Neural cell (in vitro differentiated cells): ENCODE results near the gene ZNF316. TPM values are rescaled to one million over a fixed set of nuclear protein-coding genes. Genes with fewer than 3 reads are reported as not detected.

Source experiments
- H2AFZ ChIP-seq: fragments of 200-600, 300-800 bp; sonication (generic), shearing (Covaris generic); 2 replicates; pipeline ENCODE4 v1.6.0; 2014; ENCODE audit warnings: low read depth, mild to moderate bottlenecking, antibody characterized with exemption, low read length, moderate library complexity
- H3F3A ChIP-seq: fragments of 200-600 bp; shearing (Covaris generic); 2 replicates; pipeline ENCODE4 v1.6.1; 2016; ENCODE audit warnings: mild to moderate bottlenecking, moderate library complexity, mixed read lengths, antibody characterized with exemption, low read length; ENCODE audit not compliant: insufficient read depth, poor library complexity, severe bottlenecking
- H3K27ac ChIP-seq: fragments of 200-600, 300-800 bp; sonication (generic), shearing (Covaris generic); 2 replicates; pipeline ENCODE4 v1.5.1; 2014; ENCODE audit warnings: mild to moderate bottlenecking, low read length, moderate library complexity
- H3K27me3 ChIP-seq: fragments of 300-800, 200-600 bp; sonication (generic), shearing (Covaris generic); 2 replicates; pipeline ENCODE4 v1.6.0; 2014; ENCODE audit warnings: mild to moderate bottlenecking, low read depth, low read length, moderate library complexity; ENCODE audit not compliant: insufficient read depth
- H3K36me3 ChIP-seq: fragments of 300-800, 200-600 bp; sonication (generic), shearing (Covaris generic); 2 replicates; pipeline ENCODE4 v1.5.1; 2014; ENCODE audit warnings: mild to moderate bottlenecking, antibody characterized with exemption, low read length, moderate library complexity; ENCODE audit not compliant: insufficient read depth
- H3K4me2 ChIP-seq: fragments of 300-800, 200-600 bp; sonication (generic), shearing (Covaris generic); 2 replicates; pipeline ENCODE4 v1.6.0; 2014; ENCODE audit warnings: mild to moderate bottlenecking, low read length
- H3K4me3 ChIP-seq: fragments of 300-800, 200-600 bp; sonication (generic), shearing (Covaris generic); 2 replicates; pipeline ENCODE4 v1.5.1; 2014; ENCODE audit warnings: mild to moderate bottlenecking, low read length, moderate library complexity
- H3K79me2 ChIP-seq: fragments of 200-600 bp; shearing (Covaris generic); replicated peaks from 2 replicates; pipeline ENCODE4 v1.6.0; 2014; ENCODE audit warnings: mild to moderate bottlenecking, low read length, moderate library complexity; ENCODE audit not compliant: insufficient read depth
- H3K9ac ChIP-seq: fragments of 300-800, 200-600 bp; sonication (generic), shearing (Covaris generic); 2 replicates; pipeline ENCODE4 v1.6.1; 2016; ENCODE audit warnings: mild to moderate bottlenecking, low read length, mixed read lengths
- H3K9me2 ChIP-seq: fragments of 200-600 bp; shearing (Covaris generic); 2 replicates; pipeline ENCODE4 v1.6.1; 2016; ENCODE audit warnings: mild to moderate bottlenecking, low read length, mixed read lengths; ENCODE audit not compliant: insufficient read depth
- H3K9me3 ChIP-seq: fragments of 200-600, 300-800 bp; sonication (generic), shearing (Covaris generic); 2 replicates; pipeline ENCODE4 v1.6.1; 2016; ENCODE audit warnings: mild to moderate bottlenecking, mixed run types, low read length, moderate library complexity, mixed read lengths
- H4K20me1 ChIP-seq: fragments of 200-600 bp; shearing (Covaris generic); 2 replicates; pipeline ENCODE4 v1.6.1; 2016; ENCODE audit warnings: mild to moderate bottlenecking, mixed run types; ENCODE audit not compliant: insufficient read depth
- CTCF ChIP-seq: fragments of 450-650 bp; IDR thresholded peaks from 2 replicates; pipeline ENCODE4 v1.5.1; 2014; ENCODE audit warnings: antibody characterized with exemption, mild to moderate bottlenecking, moderate library complexity; ENCODE audit not compliant: poor library complexity, severe bottlenecking
- EP300 ChIP-seq: fragments of 450-650 bp; conservative IDR thresholded peaks from 2 replicates; pipeline ENCODE4 v1.6.1; 2014; ENCODE audit warnings: antibody characterized with exemption, mild to moderate bottlenecking, moderate library complexity; ENCODE audit not compliant: poor library complexity, severe bottlenecking
- EZH2 ChIP-seq: fragments of 200-600, 300-800 bp; shearing (Covaris generic), sonication (generic); IDR thresholded peaks from 2 replicates; pipeline ENCODE4 v1.6.1; 2014; ENCODE audit warnings: antibody characterized with exemption, low read length, borderline replicate concordance, mild to moderate bottlenecking; ENCODE audit not compliant: insufficient read depth, poor library complexity, severe bottlenecking
- MXI1 ChIP-seq: fragments of 450-650 bp; conservative IDR thresholded peaks from 2 replicates; pipeline ENCODE4 v1.6.1; 2014; ENCODE audit warnings: antibody characterized with exemption, mild to moderate bottlenecking; ENCODE audit not compliant: poor library complexity, severe bottlenecking
- POLR2AphosphoS5 ChIP-seq: IDR thresholded peaks from 2 replicates; pipeline ENCODE4 v1.6.1; 2012
- RAD21 ChIP-seq: fragments of 450-650 bp; conservative IDR thresholded peaks from 2 replicates; pipeline ENCODE4 v1.6.1; 2014; ENCODE audit warnings: antibody characterized with exemption, mild to moderate bottlenecking, moderate library complexity
- REST ChIP-seq: IDR thresholded peaks from 2 replicates; pipeline ENCODE4 v1.6.1; 2012; ENCODE audit warnings: borderline replicate concordance
- SMC3 ChIP-seq: fragments of 450-650 bp; conservative IDR thresholded peaks from 2 replicates; pipeline ENCODE4 v1.6.1; 2014; ENCODE audit warnings: antibody characterized with exemption, mild to moderate bottlenecking, moderate library complexity; ENCODE audit not compliant: poor library complexity
- TAF1 ChIP-seq: IDR thresholded peaks from 2 replicates; pipeline ENCODE4 v1.6.1; 2012; ENCODE audit warnings: low read depth
- polyA plus RNA-seq: library from polyadenylated mRNA; depleted of rRNA; stranded (reverse); fragments of >200 nt; gene quantifications from 2 replicates; pipeline ENCODE4 v1.2.3, GENCODE V29; 2014

Gene ZNF316
- polyA plus RNA-seq, 1 donor from 2014 or later: 22.2 TPM

- no peak overlapping the region for H3K9ac ChIP-seq
- H2AFZ ChIP-seq: no peak overlapping the region
- H4K20me1 ChIP-seq: no peaks in the 10 kb centered on the region
- H3K36me3 ChIP-seq: no peaks in the 10 kb centered on the region
- no peaks in the 10 kb centered on the region for H3K9me2 ChIP-seq
- no peak overlapping the region for H3K27ac ChIP-seq
- H3K27me3 ChIP-seq: no peaks in the 10 kb centered on the region
- TF ChIP-seq CTCF (no peak), EP300 (no peak), EZH2 (no peak), POLR2AphosphoS5 (no peak), TAF1 (no peak), RAD21 (no peak), REST (no peak), MXI1 (no peak), SMC3 (no peak)
- H3K4me2 ChIP-seq: no peak overlapping the region
- H3K79me2 ChIP-seq: no peaks in the 10 kb centered on the region
- H3K9me3 ChIP-seq: no peaks in the 10 kb centered on the region
- no peaks in the 10 kb centered on the region for H3F3A ChIP-seq
- no peak overlapping the region for H3K4me3 ChIP-seq
These were observed 32.7 kb upstream of the ZNF316 start for GRCh38 chr7:6604458-6604857.

- H4K20me1 ChIP-seq: no peaks in the 10 kb centered on the region
- H3K27me3 ChIP-seq: no peaks in the 10 kb centered on the region
- TF ChIP-seq POLR2AphosphoS5 (no peak), MXI1 (no peak), RAD21 (no peak), EP300 (no peak), EZH2 (no peak), SMC3 (no peak), REST (no peak), TAF1 (no peak), CTCF (no peak)
- H3K9me2 ChIP-seq: no peaks in the 10 kb centered on the region
- H3K4me2 ChIP-seq: no peak overlapping the region
- no peaks in the 10 kb centered on the region for H3F3A ChIP-seq
- no peaks in the 10 kb centered on the region for H3K9me3 ChIP-seq
- no peak overlapping the region for H3K27ac ChIP-seq
- no peaks in the 10 kb centered on the region for H3K79me2 ChIP-seq
- no peak overlapping the region for H3K4me3 ChIP-seq
- H3K9ac ChIP-seq: no peak overlapping the region
- no peaks in the 10 kb centered on the region for H3K36me3 ChIP-seq
- no peak overlapping the region for H2AFZ ChIP-seq
These were observed 30.1 kb upstream of the ZNF316 start for GRCh38 chr7:6606866-6607583.
